ENCODE results near the gene TCF7L2.

The TCF7L2 gene

DNA sequence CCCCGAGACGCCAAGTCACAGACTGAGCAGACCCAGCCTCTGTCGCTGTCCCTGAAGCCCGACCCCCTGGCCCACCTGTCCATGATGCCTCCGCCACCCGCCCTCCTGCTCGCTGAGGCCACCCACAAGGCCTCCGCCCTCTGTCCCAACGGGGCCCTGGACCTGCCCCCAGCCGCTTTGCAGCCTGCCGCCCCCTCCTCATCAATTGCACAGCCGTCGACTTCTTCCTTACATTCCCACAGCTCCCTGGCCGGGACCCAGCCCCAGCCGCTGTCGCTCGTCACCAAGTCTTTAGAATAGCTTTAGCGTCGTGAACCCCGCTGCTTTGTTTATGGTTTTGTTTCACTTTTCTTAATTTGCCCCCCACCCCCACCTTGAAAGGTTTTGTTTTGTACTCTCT is 215.6 kb downstream of the TCF7L2 start:
- Histone ChIP-seq H3K27me3 (ENCODE audit: control insufficient read depth in 1 of 2, insufficient read depth in 2 of 2, low read length in 2 of 2) (no peaks in the 10 kb centered on the region), H3K9ac (ENCODE audit: low read depth in 1 of 2, low read length in 2 of 2) (no peak overlapping the region), H3K4me3 (ENCODE audit: low read depth in 1 of 2, low read length in 2 of 2) (no peak overlapping the region), H3K27ac (ENCODE audit: low read depth, low read length) (no peak overlapping the region), H3K4me1 (ENCODE audit: control insufficient read depth in 1 of 2, insufficient read depth in 2 of 2, low read length in 2 of 2) (no peaks in the 10 kb centered on the region), H3K9me3 (ENCODE audit: control insufficient read depth in 1 of 2, low read length in 2 of 2) (no peaks in the 10 kb centered on the region), H3K36me3 (ENCODE audit: control insufficient read depth in 1 of 2, insufficient read depth in 2 of 2, low read length in 2 of 2) (peaks cover 15 to 51% of the 10 kb centered on the region in 2 donors)

DNA sequence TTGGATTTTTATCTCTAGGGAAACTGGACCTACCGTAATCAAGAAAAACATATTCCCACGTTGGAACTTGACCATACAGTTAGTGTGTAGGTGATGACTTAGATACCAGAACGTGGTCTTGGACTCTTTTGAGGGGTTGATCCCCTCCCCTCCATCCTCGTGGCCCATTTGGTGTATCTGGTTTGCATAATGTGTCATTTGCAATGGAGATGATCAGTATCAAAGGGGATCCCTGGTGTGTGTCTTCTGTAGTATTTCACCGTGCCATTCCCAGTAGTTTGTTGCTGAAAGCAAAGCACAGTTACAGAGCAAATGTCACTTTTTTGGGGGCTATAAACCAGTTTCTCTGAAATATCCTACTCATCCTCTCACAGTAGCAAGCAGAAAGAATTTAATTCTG is 217.7 kb downstream of the TCF7L2 start:
- Histone ChIP-seq H3K36me3 (ENCODE audit: control insufficient read depth in 1 of 2, insufficient read depth in 2 of 2, low read length in 2 of 2) (peaks cover 0 to 34% of the 10 kb centered on the region in 2 donors), H3K27me3 (ENCODE audit: control insufficient read depth in 1 of 2, insufficient read depth in 2 of 2, low read length in 2 of 2) (no peaks in the 10 kb centered on the region), H3K9ac (ENCODE audit: low read depth in 1 of 2, low read length in 2 of 2) (no peak overlapping the region), H3K27ac (ENCODE audit: low read depth, low read length) (no peak overlapping the region), H3K9me3 (ENCODE audit: control insufficient read depth in 1 of 2, low read length in 2 of 2) (no peaks in the 10 kb centered on the region), H3K4me3 (ENCODE audit: low read depth in 1 of 2, low read length in 2 of 2) (no peak overlapping the region), H3K4me1 (ENCODE audit: control insufficient read depth in 1 of 2, insufficient read depth in 2 of 2, low read length in 2 of 2) (no peaks in the 10 kb centered on the region)

DNA sequence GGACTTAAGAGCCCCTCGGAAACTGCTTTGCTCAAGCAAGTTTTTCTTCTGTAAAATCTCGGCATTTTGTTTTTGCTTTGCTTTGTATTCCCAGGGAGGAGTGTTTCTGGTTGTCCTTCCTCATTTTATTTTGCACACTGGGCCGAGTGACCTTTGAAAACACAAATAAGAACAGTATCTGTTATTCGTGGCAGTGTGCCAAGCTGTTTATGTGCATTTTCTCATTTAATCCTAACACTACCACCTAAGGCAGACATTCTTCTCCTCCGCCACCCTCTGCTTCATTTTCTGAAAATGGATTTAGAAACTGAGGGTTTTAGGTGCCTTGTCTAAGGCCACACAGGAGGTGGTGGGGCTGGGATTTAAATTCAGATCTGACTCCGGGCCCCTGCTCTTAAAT is 218.5 kb downstream of the TCF7L2 start:
- no peaks in the 10 kb centered on the region for H3K4me1 ChIP-seq (ENCODE audit: control insufficient read depth in 1 of 2, insufficient read depth in 2 of 2, low read length in 2 of 2)
- no peaks in the 10 kb centered on the region for H3K27me3 ChIP-seq (ENCODE audit: control insufficient read depth in 1 of 2, insufficient read depth in 2 of 2, low read length in 2 of 2)
- H3K27ac ChIP-seq (ENCODE audit: low read depth, low read length) = no peak overlapping the region
- H3K9ac ChIP-seq (ENCODE audit: low read depth in 1 of 2, low read length in 2 of 2) = no peak overlapping the region
- H3K4me3 ChIP-seq (ENCODE audit: low read depth in 1 of 2, low read length in 2 of 2) = no peak overlapping the region
- H3K9me3 ChIP-seq (ENCODE audit: control insufficient read depth in 1 of 2, low read length in 2 of 2) = no peaks in the 10 kb centered on the region
- peaks cover 0 to 28% of the 10 kb centered on the region in 2 donors for H3K36me3 ChIP-seq (ENCODE audit: control insufficient read depth in 1 of 2, insufficient read depth in 2 of 2, low read length in 2 of 2)

- no peak overlapping the region for H3K4me3 ChIP-seq (ENCODE audit: low read depth in 1 of 2, low read length in 2 of 2)
- peaks cover 0 to 23% of the 10 kb centered on the region in 2 donors for H3K36me3 ChIP-seq (ENCODE audit: control insufficient read depth in 1 of 2, insufficient read depth in 2 of 2, low read length in 2 of 2)
- no peak overlapping the region for H3K9ac ChIP-seq (ENCODE audit: low read depth in 1 of 2, low read length in 2 of 2)
- no peaks in the 10 kb centered on the region for H3K9me3 ChIP-seq (ENCODE audit: control insufficient read depth in 1 of 2, low read length in 2 of 2)
- no peaks in the 10 kb centered on the region for H3K27me3 ChIP-seq (ENCODE audit: control insufficient read depth in 1 of 2, insufficient read depth in 2 of 2, low read length in 2 of 2)
- H3K27ac ChIP-seq (ENCODE audit: low read depth, low read length) = no peak overlapping the region
- H3K4me1 ChIP-seq (ENCODE audit: control insufficient read depth in 1 of 2, insufficient read depth in 2 of 2, low read length in 2 of 2) = no peaks in the 10 kb centered on the region
Measured at GRCh38 chr10:113169111-113169510, 219.1 kb downstream of the TCF7L2 start.

DNA sequence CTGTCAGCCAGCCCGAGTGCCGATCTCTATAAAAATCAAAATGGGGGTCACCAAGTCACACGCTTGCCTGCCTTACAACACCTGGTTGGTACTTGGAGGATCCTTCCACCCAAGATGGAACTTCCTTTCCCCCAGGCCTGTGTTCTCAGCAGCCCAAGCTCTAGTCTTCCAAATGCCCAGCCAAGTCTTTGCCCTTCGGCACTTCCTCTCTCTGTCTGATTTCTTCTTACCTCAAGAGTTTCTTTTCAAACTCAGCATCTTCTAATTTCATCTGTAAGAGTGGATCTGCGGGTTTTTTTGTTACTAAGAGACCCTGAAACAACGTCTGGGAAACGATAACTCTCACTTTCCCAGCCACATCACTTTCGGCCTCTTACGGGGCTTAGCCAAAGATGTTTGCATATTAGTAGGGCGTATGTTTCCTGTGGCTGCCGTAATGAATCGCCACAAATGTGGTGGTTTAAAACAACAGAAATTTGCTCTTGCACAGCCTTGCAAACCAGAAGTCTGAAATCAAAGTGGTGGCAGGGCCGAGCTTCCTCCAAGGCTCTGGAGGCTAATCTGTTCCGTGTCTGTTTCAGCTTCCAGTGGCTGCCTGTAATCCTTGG is 219.9 kb downstream of the TCF7L2 start:
- H3K4me3 ChIP-seq (ENCODE audit: low read depth in 1 of 2, low read length in 2 of 2) = no peak overlapping the region
- H3K9me3 ChIP-seq (ENCODE audit: control insufficient read depth in 1 of 2, low read length in 2 of 2) = no peaks in the 10 kb centered on the region
- no peak overlapping the region for H3K27ac ChIP-seq (ENCODE audit: low read depth, low read length)
- H3K4me1 ChIP-seq (ENCODE audit: control insufficient read depth in 1 of 2, insufficient read depth in 2 of 2, low read length in 2 of 2) = no peaks in the 10 kb centered on the region
- no peak overlapping the region for H3K9ac ChIP-seq (ENCODE audit: low read depth in 1 of 2, low read length in 2 of 2)
- H3K36me3 ChIP-seq (ENCODE audit: control insufficient read depth in 1 of 2, insufficient read depth in 2 of 2, low read length in 2 of 2) = peaks cover 0 to 17% of the 10 kb centered on the region in 2 donors
- no peaks in the 10 kb centered on the region for H3K27me3 ChIP-seq (ENCODE audit: control insufficient read depth in 1 of 2, insufficient read depth in 2 of 2, low read length in 2 of 2)

- Histone ChIP-seq H3K27me3 (ENCODE audit: control insufficient read depth in 1 of 2, insufficient read depth in 2 of 2, low read length in 2 of 2) (no peaks in the 10 kb centered on the region), H3K4me1 (ENCODE audit: control insufficient read depth in 1 of 2, insufficient read depth in 2 of 2, low read length in 2 of 2) (no peaks in the 10 kb centered on the region), H3K27ac (ENCODE audit: low read depth, low read length) (no peak overlapping the region), H3K4me3 (ENCODE audit: low read depth in 1 of 2, low read length in 2 of 2) (no peak overlapping the region), H3K9ac (ENCODE audit: low read depth in 1 of 2, low read length in 2 of 2) (no peak overlapping the region), H3K36me3 (ENCODE audit: control insufficient read depth in 1 of 2, insufficient read depth in 2 of 2, low read length in 2 of 2) (peaks cover 0 to 8% of the 10 kb centered on the region in 2 donors), H3K9me3 (ENCODE audit: control insufficient read depth in 1 of 2, low read length in 2 of 2) (no peaks in the 10 kb centered on the region)
Measured at GRCh38 chr10:113171662-113172061, 221.6 kb downstream of the TCF7L2 start.

DNA sequence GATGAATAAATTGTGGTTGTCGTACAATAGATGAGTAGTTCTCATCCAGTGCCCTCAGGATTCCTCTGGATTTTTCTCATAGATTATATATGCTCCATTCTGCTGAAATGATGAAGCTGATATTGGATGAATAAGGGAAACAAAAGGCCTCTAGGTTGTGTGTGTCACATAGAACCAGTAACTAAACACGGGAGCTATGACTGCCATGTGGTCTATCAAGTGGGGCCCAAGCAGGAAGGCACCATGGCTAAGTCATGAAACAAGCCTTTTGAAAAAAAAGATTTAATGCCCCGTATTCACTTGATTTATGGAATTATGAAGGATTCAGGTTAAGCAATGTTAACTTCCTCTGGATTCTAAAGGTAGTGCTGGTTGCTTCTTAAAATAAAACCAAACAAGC is 225.1 kb downstream of the TCF7L2 start:
- Histone ChIP-seq H3K36me3 (ENCODE audit: control insufficient read depth in 1 of 2, insufficient read depth in 2 of 2, low read length in 2 of 2) (no peaks in the 10 kb centered on the region), H3K4me1 (ENCODE audit: control insufficient read depth in 1 of 2, insufficient read depth in 2 of 2, low read length in 2 of 2) (no peaks in the 10 kb centered on the region), H3K27ac (ENCODE audit: low read depth, low read length) (no peak overlapping the region), H3K27me3 (ENCODE audit: control insufficient read depth in 1 of 2, insufficient read depth in 2 of 2, low read length in 2 of 2) (no peaks in the 10 kb centered on the region), H3K9me3 (ENCODE audit: control insufficient read depth in 1 of 2, low read length in 2 of 2) (no peaks in the 10 kb centered on the region), H3K4me3 (ENCODE audit: low read depth in 1 of 2, low read length in 2 of 2) (no peak overlapping the region), H3K9ac (ENCODE audit: low read depth in 1 of 2, low read length in 2 of 2) (no peak overlapping the region)

DNA sequence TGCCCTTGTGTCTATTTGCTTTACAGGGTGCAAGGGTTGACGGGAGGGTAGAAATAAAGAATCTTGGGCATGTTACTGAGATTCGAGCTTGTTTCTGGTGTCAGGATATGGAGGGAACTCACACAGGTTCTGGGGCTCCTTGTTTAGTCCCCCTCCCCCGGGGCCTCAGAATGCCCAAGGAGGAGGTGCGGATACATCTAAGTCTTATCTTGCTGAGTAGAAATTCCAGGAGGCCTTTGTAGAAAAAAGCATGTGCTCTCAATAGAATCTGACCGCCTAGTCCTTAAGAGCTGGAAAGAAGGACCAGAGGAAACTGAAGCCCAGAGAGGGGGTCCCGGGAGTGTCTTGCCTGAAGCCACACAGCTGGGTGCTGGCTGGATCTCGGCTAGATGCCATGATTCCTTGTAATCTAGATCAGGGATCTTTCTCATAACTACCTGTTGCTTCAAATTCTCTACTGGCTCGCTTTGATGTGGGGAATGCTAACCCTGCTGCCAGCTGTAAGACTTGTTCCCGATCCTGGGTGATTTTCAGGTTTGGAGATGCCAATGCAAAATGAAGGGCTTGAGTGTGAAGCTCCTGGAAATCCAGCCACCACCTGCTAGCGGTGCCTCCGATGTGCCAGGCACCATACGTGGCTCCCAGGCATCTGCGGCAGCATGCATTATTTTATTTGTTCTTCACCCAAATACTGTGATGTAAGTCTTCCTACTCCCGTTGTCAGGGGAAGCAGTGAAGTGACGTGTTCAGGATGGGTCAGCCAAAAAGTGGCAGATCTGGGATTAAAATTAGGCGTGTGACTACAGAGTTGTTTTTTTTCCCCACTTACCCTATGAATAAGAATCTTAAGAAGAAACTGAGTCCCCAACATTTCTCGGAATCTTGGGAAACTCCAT is 226.0 kb downstream of the TCF7L2 start:
- Histone ChIP-seq H3K9ac (ENCODE audit: low read depth in 1 of 2, low read length in 2 of 2) (no peak overlapping the region), H3K4me1 (ENCODE audit: control insufficient read depth in 1 of 2, insufficient read depth in 2 of 2, low read length in 2 of 2) (no peaks in the 10 kb centered on the region), H3K27me3 (ENCODE audit: control insufficient read depth in 1 of 2, insufficient read depth in 2 of 2, low read length in 2 of 2) (no peaks in the 10 kb centered on the region), H3K36me3 (ENCODE audit: control insufficient read depth in 1 of 2, insufficient read depth in 2 of 2, low read length in 2 of 2) (no peaks in the 10 kb centered on the region), H3K9me3 (ENCODE audit: control insufficient read depth in 1 of 2, low read length in 2 of 2) (no peaks in the 10 kb centered on the region), H3K4me3 (ENCODE audit: low read depth in 1 of 2, low read length in 2 of 2) (no peak overlapping the region), H3K27ac (ENCODE audit: low read depth, low read length) (no peak overlapping the region)

DNA sequence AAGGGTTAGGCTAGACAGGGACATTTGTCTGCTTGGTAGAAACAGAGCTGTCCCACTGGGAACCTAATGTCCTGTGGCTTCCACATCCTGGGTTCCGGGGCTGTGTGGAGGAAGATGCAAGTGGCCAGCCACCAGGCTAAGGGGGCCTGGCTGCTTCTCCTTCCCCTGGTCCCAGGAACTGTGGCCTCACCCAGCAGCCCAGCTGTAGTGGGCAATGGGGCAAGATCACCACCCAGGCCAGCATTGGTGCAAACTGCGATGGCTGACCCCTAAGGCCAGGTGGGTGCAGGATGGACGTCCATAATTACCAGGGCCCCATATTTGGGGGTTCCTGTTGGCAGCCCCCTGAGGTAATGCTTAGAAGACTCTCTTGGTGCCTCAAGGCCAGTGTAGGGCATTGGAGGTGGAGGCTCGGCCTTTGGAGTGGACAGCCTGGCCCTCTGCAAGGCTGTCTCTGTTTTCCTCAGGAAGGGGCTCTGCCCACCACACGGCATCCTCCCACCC is 226.7 kb downstream of the TCF7L2 start:
- no peak overlapping the region for H3K4me3 ChIP-seq (ENCODE audit: low read depth in 1 of 2, low read length in 2 of 2)
- no peak overlapping the region for H3K27ac ChIP-seq (ENCODE audit: low read depth, low read length)
- no peaks in the 10 kb centered on the region for H3K36me3 ChIP-seq (ENCODE audit: control insufficient read depth in 1 of 2, insufficient read depth in 2 of 2, low read length in 2 of 2)
- no peaks in the 10 kb centered on the region for H3K27me3 ChIP-seq (ENCODE audit: control insufficient read depth in 1 of 2, insufficient read depth in 2 of 2, low read length in 2 of 2)
- no peaks in the 10 kb centered on the region for H3K9me3 ChIP-seq (ENCODE audit: control insufficient read depth in 1 of 2, low read length in 2 of 2)
- no peak overlapping the region for H3K9ac ChIP-seq (ENCODE audit: low read depth in 1 of 2, low read length in 2 of 2)
- H3K4me1 ChIP-seq (ENCODE audit: control insufficient read depth in 1 of 2, insufficient read depth in 2 of 2, low read length in 2 of 2) = no peaks in the 10 kb centered on the region

DNA sequence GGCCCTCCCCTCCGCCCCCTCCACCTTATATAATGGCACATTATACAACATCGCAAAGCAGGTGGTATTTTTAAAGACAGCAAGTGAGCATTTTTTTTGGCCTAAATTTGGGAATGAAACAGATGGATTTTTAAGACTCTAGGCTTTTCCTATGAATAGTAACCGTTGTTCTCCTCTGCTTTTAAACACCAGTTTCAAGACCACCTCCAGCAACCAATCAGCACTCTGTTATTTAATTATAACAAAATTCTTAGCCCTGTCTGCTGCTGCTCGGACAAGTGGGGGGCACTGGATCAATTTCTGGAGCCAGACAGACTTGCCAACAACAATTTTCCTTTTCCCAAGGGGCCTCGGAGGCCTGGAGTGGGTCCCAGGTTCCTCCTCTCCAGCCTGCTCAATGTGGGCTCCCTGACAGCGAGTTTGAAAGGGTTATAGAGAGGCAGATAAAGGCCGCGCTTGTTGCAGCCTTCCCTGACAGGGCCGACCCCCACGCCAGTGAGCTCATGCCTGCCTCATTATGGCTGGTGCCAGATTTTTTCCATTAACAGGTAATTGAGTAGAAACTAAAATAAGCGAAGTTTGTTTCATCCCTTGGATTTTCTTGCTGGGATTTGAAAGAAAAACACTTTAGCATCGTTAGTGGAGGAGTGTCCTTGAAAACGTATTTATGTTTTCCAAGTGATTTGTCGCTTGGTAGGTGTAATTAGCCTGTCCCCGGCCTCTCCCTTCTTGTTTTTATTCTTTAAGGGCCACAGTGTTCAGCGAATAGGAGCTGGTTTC is 227.3 kb downstream of the TCF7L2 start:
- Histone ChIP-seq H3K27ac (ENCODE audit: low read depth, low read length) (no peak overlapping the region), H3K36me3 (ENCODE audit: control insufficient read depth in 1 of 2, insufficient read depth in 2 of 2, low read length in 2 of 2) (no peaks in the 10 kb centered on the region), H3K27me3 (ENCODE audit: control insufficient read depth in 1 of 2, insufficient read depth in 2 of 2, low read length in 2 of 2) (no peaks in the 10 kb centered on the region), H3K4me1 (ENCODE audit: control insufficient read depth in 1 of 2, insufficient read depth in 2 of 2, low read length in 2 of 2) (no peaks in the 10 kb centered on the region), H3K4me3 (ENCODE audit: low read depth in 1 of 2, low read length in 2 of 2) (no peak overlapping the region), H3K9ac (ENCODE audit: low read depth in 1 of 2, low read length in 2 of 2) (no peak overlapping the region), H3K9me3 (ENCODE audit: control insufficient read depth in 1 of 2, low read length in 2 of 2) (no peaks in the 10 kb centered on the region)
